ENCODE data around the gene ZNG1A.
"Not testable (repeated sequence)": the region's sequence is repeated elsewhere in the genome, so short reads cannot be mapped to it uniquely, and the experiment has no call there.

Gene ZNG1A

GRCh38 chr9:178970-179383 is at the start of gene ZNG1A:
Gene ZNG1A, minus strand, starts transcription at chr9:179056. Its CDS starts 87 bp downstream, at chr9:178969.
- not testable (repeated sequence) for H3K9me3 ChIP-seq (ENCODE audit: control insufficient read depth, insufficient read depth, low read depth, low read length); H3K27ac ChIP-seq (ENCODE audit: low read depth, low read length); H3K36me3 ChIP-seq (ENCODE audit: control insufficient read depth, insufficient read depth, low read length); H3K4me1 ChIP-seq (ENCODE audit: control insufficient read depth, insufficient read depth, low read length); H3K27me3 ChIP-seq (ENCODE audit: control insufficient read depth, insufficient read depth, low read length)
- H3K9ac ChIP-seq (ENCODE audit: low read length): peak within 1 kb of the TSS; percentile 60
- H3K4me3 ChIP-seq (ENCODE audit: low read depth, low read length): peak within 1 kb of the TSS; percentile 64

GRCh38 chr9:227860-228259 is 49.0 kb upstream of the ZNG1A start:
- no peaks in the 10 kb centered on the region for H3K9me3 ChIP-seq (ENCODE audit: control insufficient read depth, insufficient read depth, low read depth, low read length)
- no peaks in the 10 kb centered on the region for H3K27me3 ChIP-seq (ENCODE audit: control insufficient read depth, insufficient read depth, low read length)
- no peak overlapping the region for H3K4me3 ChIP-seq (ENCODE audit: low read depth, low read length)
- H3K9ac ChIP-seq (ENCODE audit: low read length): no peak overlapping the region
- H3K36me3 ChIP-seq (ENCODE audit: control insufficient read depth, insufficient read depth, low read length): no peaks in the 10 kb centered on the region
- H3K27ac ChIP-seq (ENCODE audit: low read depth, low read length): no peak overlapping the region
- peaks cover 5% of the 10 kb centered on the region for H3K4me1 ChIP-seq (ENCODE audit: control insufficient read depth, insufficient read depth, low read length)

- Histone ChIP-seq H3K4me1 (ENCODE audit: control insufficient read depth, insufficient read depth, low read length) (peaks cover 12% of the 10 kb centered on the region), H3K27ac (ENCODE audit: low read depth, low read length) (no peak overlapping the region), H3K36me3 (ENCODE audit: control insufficient read depth, insufficient read depth, low read length) (no peaks in the 10 kb centered on the region), H3K4me3 (ENCODE audit: low read depth, low read length) (no peak overlapping the region), H3K9me3 (ENCODE audit: control insufficient read depth, insufficient read depth, low read depth, low read length) (no peaks in the 10 kb centered on the region), H3K27me3 (ENCODE audit: control insufficient read depth, insufficient read depth, low read length) (no peaks in the 10 kb centered on the region), H3K9ac (ENCODE audit: low read length) (no peak overlapping the region)
Measured at GRCh38 chr9:224582-225520, 46.0 kb upstream of the ZNG1A start.

- H3K27me3 ChIP-seq (ENCODE audit: control insufficient read depth, insufficient read depth, low read length): no peaks in the 10 kb centered on the region
- H3K4me1 ChIP-seq (ENCODE audit: control insufficient read depth, insufficient read depth, low read length): peaks cover 12% of the 10 kb centered on the region
- no peak overlapping the region for H3K27ac ChIP-seq (ENCODE audit: low read depth, low read length)
- H3K9ac ChIP-seq (ENCODE audit: low read length): no peak overlapping the region
- no peak overlapping the region for H3K4me3 ChIP-seq (ENCODE audit: low read depth, low read length)
- H3K9me3 ChIP-seq (ENCODE audit: control insufficient read depth, insufficient read depth, low read depth, low read length): no peaks in the 10 kb centered on the region
- H3K36me3 ChIP-seq (ENCODE audit: control insufficient read depth, insufficient read depth, low read length): no peaks in the 10 kb centered on the region
Measured at GRCh38 chr9:224026-224425, 45.2 kb upstream of the ZNG1A start.

- H3K4me3 ChIP-seq (ENCODE audit: low read depth, low read length): no peak overlapping the region
- no peak overlapping the region for H3K27ac ChIP-seq (ENCODE audit: low read depth, low read length)
- H3K9me3 ChIP-seq (ENCODE audit: control insufficient read depth, insufficient read depth, low read depth, low read length): no peaks in the 10 kb centered on the region
- H3K36me3 ChIP-seq (ENCODE audit: control insufficient read depth, insufficient read depth, low read length): no peaks in the 10 kb centered on the region
- H3K9ac ChIP-seq (ENCODE audit: low read length): no peak overlapping the region
- H3K4me1 ChIP-seq (ENCODE audit: control insufficient read depth, insufficient read depth, low read length): peaks cover 12% of the 10 kb centered on the region
- H3K27me3 ChIP-seq (ENCODE audit: control insufficient read depth, insufficient read depth, low read length): no peaks in the 10 kb centered on the region
Measured at GRCh38 chr9:223152-223551, 44.3 kb upstream of the ZNG1A start.

- H3K4me3 ChIP-seq (ENCODE audit: low read depth, low read length): no peak overlapping the region
Measured at GRCh38 chr9:221989-222776, 43.3 kb upstream of the ZNG1A start.

GRCh38 chr9:219670-220365 is 41.0 kb upstream of the ZNG1A start:
- Histone ChIP-seq H3K27ac (ENCODE audit: low read depth, low read length) (no peak overlapping the region), H3K4me3 (ENCODE audit: low read depth, low read length) (no peak overlapping the region), H3K27me3 (ENCODE audit: control insufficient read depth, insufficient read depth, low read length) (peaks cover 24% of the 10 kb centered on the region), H3K4me1 (ENCODE audit: control insufficient read depth, insufficient read depth, low read length) (peaks cover 17% of the 10 kb centered on the region), H3K36me3 (ENCODE audit: control insufficient read depth, insufficient read depth, low read length) (no peaks in the 10 kb centered on the region), H3K9me3 (ENCODE audit: control insufficient read depth, insufficient read depth, low read depth, low read length) (no peaks in the 10 kb centered on the region), H3K9ac (ENCODE audit: low read length) (no peak overlapping the region)

More at GRCh38 chr9:221989-222776, 43.3 kb upstream of the ZNG1A start:
- no peak overlapping the region for H3K9ac ChIP-seq (ENCODE audit: low read length)
- no peak overlapping the region for H3K27ac ChIP-seq (ENCODE audit: low read depth, low read length)
- no peaks in the 10 kb centered on the region for H3K36me3 ChIP-seq (ENCODE audit: control insufficient read depth, insufficient read depth, low read length)
- H3K9me3 ChIP-seq (ENCODE audit: control insufficient read depth, insufficient read depth, low read depth, low read length): no peaks in the 10 kb centered on the region
- H3K27me3 ChIP-seq (ENCODE audit: control insufficient read depth, insufficient read depth, low read length): 0 out of 2 replicates have a peak, but pooled peaks cover under 1% of the 10 kb centered on the region
- peaks cover 12% of the 10 kb centered on the region for H3K4me1 ChIP-seq (ENCODE audit: control insufficient read depth, insufficient read depth, low read length)

- not testable (repeated sequence) for H3K9ac ChIP-seq (ENCODE audit: low read length); H3K36me3 ChIP-seq (ENCODE audit: control insufficient read depth, insufficient read depth, low read length); H3K27ac ChIP-seq (ENCODE audit: low read depth, low read length); H3K9me3 ChIP-seq (ENCODE audit: control insufficient read depth, insufficient read depth, low read depth, low read length); H3K4me3 ChIP-seq (ENCODE audit: low read depth, low read length)
- Histone ChIP-seq H3K4me1 (ENCODE audit: control insufficient read depth, insufficient read depth, low read length) (peaks cover 17% of the 10 kb centered on the region), H3K27me3 (ENCODE audit: control insufficient read depth, insufficient read depth, low read length) (peaks cover 31% of the 10 kb centered on the region)
Measured at GRCh38 chr9:219036-219435, 40.2 kb upstream of the ZNG1A start.

- H3K4me1 ChIP-seq (ENCODE audit: control insufficient read depth, insufficient read depth, low read length): peaks cover 13% of the 10 kb centered on the region
- H3K9me3 ChIP-seq (ENCODE audit: control insufficient read depth, insufficient read depth, low read depth, low read length): no peaks in the 10 kb centered on the region
- H3K9ac ChIP-seq (ENCODE audit: low read length): no peak overlapping the region
- H3K4me3 ChIP-seq (ENCODE audit: low read depth, low read length): no peak overlapping the region
- H3K27me3 ChIP-seq (ENCODE audit: control insufficient read depth, insufficient read depth, low read length): peaks cover 34% of the 10 kb centered on the region
- no peak overlapping the region for H3K27ac ChIP-seq (ENCODE audit: low read depth, low read length)
- no peaks in the 10 kb centered on the region for H3K36me3 ChIP-seq (ENCODE audit: control insufficient read depth, insufficient read depth, low read length)
Measured at GRCh38 chr9:217950-218349, 39.1 kb upstream of the ZNG1A start.

- no peaks in the 10 kb centered on the region for H3K9me3 ChIP-seq (ENCODE audit: control insufficient read depth, insufficient read depth, low read depth, low read length)
- no peaks in the 10 kb centered on the region for H3K36me3 ChIP-seq (ENCODE audit: control insufficient read depth, insufficient read depth, low read length)
- no peak overlapping the region for H3K4me3 ChIP-seq (ENCODE audit: low read depth, low read length)
- no peak overlapping the region for H3K27ac ChIP-seq (ENCODE audit: low read depth, low read length)
- peaks cover 5% of the 10 kb centered on the region; the same call in 1 of the 2 replicates for H3K4me1 ChIP-seq (ENCODE audit: control insufficient read depth, insufficient read depth, low read length)
- no peak overlapping the region for H3K9ac ChIP-seq (ENCODE audit: low read length)
- H3K27me3 ChIP-seq (ENCODE audit: control insufficient read depth, insufficient read depth, low read length): peaks cover 43% of the 10 kb centered on the region
Measured at GRCh38 chr9:216866-217265, 38.0 kb upstream of the ZNG1A start.

All from HUES6 (cell line).